NCI-H146 treated with DMSO at 0.1 percent for 48 hours (cell line): Measurements from ENCODE around the gene FAAP100.

Experiments
- DNase-seq: peaks from one replicate; lab custom pipeline; 2025; ENCODE audit not compliant: unreplicated experiment; lab: John Stamatoyannopoulos, UW

Gene FAAP100

DNA sequence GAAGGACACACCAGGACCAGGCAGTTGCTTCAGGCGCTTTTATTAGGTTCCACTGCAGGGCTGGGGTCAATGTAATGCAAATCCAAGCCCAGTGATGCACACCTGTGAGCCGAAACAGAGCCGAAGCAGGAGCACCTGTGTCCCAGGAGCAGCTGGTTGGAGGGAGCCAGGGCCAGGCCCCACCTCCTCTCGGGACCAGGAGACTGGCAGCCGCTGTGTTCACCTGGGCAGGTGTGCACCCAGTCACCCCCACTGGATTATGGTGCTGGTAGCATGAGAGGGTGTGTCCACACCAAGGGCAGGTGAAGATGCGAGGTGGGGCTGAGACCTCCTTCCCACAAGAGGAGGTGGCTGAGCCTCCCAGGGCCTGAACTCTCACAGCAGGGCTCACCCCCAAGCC, 4.7 kb upstream of the FAAP100 start:
- DNase-seq = no peak

DNA sequence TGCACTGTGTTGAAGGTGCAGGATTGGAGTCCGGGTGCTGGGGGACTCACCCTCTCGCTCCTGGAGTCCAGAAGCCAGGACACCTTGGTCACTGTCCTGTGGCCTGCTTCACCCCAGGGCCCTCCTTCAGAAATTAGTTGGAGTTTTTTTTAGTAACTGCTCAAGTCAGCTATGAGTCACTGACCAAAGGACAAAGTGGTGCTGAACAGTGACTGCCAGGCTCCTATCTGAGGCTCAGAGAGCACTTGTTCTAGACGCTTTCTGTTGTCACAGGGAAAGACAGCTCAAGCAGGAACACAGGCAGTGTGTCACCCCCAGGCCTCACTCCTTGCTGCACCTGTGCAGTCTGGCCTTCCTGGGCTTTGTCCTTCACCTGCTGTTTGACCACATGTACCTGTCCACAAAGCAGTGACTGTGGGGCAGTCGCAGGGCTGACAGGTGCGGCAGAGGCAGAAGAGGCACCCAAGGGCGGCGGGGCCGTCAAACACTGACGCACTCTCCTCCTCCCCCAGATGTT, 4.1 kb upstream of the FAAP100 start:
- peak; percentile 22 for DNase-seq

DNA sequence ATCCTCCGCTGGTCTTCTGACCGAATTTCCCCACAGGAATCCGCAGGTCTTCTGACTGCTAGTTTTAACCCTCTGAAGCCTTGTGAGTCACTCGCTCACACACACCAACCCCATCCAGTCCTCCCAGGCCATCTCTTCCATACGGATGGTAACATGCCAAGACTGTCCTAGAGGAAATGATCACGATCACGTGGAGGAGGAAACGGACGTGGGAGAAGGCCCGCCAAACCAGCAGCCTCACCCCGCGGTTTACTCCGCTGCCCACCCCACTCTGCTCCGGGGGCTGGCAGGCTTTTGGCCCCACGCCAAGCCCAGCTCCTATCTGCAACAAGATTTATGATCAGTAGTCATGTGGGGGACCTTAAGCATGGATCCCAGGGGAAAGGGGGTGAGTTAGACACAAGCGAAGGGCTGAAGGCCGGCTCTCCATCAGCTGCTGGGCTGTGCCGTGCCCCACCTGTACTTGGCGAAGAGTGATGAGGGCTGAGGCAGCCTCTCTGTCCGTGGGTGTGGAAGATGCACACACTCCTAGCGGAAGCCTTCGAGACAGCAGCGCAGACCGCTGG, 1.5 kb upstream of the FAAP100 start:
- DNase-seq = no peak

DNA sequence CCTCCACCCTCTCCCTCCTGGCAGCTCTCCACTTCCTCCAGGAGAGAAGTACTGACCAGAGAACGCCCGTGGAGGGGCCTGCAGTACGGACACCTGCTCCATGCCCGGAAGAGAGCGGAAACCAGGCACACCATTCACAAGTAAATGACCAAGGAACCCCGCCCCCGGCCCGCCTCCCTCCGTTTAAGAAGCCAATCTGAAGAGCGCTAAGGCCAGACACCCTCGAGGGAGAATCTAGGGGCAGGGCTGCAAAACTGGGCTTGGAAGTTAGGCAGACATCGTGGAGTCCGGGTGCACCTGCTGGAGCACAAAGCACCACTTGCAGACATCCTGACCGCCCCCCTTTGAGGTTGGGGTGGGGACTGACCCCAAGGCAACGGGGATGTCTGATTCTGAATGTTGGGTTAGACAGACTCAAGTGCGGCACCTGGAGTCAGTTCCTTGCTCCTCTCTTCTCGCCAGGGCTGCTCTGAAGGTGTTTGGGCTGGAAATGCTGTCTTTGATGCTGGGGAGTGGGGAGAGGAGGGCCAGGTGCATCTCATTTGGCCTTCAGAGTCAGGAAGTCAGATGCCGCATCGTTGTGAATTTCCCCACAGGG, 964 bp upstream of the FAAP100 start:
- DNase-seq = peak; percentile 91

DNA sequence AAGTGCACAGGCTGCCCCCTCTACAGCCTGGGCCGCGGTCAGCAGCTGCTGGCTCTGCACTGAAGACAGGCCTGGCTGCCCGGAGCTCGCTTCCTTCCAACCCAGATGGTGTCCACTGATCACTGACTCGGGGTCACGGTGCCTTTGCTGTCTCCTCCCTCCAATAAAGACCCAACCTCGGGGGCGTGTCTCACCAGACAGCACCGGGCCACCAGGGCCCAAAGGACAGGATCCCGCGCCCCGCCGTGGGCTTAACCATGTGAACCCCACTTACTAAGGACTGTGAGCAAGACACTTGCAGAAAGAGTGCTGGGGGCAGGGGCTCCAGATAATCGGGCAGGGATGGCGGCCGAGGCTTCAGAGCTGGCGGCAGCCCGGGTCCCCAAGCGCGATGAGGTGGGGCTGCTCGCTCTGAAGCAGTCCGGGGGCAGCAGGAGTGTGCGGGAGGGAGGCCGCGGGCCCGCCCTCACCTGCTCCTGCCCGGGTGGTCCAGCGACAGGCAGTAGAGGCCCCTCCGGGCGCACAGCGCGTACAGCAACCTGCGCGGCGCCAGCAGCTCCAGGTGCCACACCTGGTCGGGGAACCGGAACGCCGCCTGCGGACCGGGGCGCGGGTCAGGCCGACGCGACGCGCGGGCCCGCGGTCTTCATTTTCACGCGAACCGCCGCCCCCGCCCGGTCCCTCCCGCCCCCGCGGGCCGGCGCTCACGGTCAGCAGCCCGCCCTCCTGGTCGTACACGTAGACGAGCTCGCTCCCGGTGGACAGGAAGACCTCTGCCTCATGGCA, 502 bp downstream of the FAAP100 start:
- DNase-seq = peak; percentile 9

DNA sequence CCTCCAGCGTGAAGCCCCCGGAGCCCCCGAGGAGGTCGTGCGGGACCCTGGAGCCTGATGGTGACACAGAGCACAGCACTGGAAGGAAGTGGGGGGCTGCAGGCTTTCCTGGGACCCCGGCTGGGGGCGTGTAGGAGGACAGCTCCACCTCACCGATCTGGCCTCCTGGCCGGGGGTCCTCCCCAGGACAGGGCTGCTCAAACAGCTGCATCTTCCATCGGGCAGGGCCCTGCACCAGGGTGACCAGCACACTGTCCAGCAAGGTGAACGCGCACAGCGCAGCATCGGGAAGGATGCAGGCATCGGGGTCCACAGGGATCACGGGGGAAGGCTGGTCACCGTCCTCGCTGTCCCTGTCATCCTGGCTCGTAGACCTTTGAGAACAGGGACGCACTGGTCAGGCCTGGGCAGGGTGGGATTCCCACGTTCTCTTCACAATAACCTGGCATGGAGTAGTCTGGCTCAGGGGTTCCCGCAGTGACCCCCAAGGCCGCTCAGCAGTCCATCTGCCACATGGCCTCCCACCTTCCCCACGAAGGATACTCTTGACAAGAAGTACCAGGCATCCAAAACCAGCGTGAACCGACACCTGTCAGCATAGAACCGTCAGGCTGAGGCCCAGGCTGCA, 1.2 kb downstream of the FAAP100 start:
- DNase-seq = no peak

DNA sequence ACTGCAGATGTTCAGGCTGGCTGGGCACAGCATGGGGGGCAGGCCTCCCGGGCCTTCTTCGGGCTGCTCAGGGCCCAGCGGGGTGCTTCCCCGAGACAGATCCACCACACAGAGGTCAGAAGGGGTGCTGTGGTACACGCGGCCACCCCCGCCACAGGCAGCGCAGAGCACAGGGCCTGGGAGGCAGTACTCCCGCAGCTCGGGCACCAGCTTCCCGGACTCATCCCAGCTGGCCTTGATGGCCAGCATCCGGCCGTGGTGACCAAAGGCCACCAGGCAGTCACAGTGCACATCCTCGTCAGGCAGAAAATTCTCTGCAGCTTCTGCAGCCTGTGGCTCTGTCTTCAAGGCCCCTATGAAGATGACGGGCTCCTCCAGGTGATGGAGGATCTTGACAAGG, 1.9 kb downstream of the FAAP100 start:
- no peak for DNase-seq

DNA sequence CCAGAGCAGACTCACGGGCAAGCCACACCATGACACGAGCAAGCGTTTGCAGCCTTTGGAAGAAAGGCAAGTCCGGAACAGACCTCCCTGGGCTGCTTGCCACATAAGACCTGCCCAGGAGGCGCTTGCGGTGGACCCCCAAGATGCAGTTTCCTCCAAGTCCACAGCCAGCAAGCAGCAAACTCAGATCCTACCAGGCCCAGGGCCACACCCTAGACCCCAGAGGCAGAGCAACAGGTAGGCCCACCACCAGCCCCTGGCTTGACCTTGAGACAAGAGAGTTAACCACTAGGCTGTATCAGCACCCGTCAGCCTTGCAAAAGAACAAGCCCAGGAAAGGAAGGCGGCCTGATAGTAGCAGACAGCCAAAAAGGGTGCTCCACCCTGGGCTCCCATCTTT, 2.3 kb downstream of the FAAP100 start:
- DNase-seq = no peak

DNA sequence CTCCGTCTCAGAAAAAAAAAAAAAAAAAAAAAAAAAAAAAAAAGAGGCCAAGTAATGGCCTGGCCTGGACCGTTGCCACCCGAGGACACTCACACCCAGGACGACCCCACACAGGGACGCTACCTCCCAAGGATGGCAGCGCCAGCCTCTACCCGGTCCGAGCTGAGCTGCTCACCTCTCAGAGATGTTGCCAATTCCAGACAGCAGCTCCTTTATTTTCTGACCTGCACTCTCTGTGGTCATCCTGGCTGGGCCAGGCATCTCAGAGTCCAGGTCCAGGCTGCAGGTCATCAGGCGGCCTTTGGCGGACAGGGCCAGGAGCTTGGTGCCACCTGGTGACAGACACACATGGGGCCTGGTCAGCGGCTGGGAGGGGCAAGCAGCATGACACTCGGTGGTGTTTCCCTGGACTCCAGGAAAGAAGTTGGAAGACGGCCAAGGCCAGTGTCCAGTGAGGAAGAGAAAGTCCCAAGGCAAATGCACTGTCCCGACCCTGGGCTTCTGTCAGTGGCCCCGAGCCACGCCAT, 3.1 kb downstream of the FAAP100 start:
- no peak for DNase-seq

DNA sequence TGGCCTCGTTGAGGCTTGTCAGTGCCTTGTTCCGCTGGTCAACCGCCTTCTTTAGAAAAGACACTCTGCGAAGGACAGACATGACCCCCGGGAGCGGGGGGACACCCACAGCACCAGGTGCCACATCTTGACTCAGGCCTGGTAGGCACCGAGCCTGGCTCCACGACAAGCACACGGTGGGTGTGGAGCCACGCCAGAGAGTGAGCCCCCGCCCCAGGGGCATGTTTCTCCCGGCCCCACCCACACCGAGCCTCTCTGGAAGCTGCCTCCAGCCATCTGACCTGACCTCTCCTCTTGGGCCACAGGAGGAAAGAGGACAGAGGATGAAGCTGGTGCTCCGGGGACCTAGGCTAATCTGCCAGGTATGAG, 4.6 kb downstream of the FAAP100 start:
- no peak for DNase-seq

DNA sequence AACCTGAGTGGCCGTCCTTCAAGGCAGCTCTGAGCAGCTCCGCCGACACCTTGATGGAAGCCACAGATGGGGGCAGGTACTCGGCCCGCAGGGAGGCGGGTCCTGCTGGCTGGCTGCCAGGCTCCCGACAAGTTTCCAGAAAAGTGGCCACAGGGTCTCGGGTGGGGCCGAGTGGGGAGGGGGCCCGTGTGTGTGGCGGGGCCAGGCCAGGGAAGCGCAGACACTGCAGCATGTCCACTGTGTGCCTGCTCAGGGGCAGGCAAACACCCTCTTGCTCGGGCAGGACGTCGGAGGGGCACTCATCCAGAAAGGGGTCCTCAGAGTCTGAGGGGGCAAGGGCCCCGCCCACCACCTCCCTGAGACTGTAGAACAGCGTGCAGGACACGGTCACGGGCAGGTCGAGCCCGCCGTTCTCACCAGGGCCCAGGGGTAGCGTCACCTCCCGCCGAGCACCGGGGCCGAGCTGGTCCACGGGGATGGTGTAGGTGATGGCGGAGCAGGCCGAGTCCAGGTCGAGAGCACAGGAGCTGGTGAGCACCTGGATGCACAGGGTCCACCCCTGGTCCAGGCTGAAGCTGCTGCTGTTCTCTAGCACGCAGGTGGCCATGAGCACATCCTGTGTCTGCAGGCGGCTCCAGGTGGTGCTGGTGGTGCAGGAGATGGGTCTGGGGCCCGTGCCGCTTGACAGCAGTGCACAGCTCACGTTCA, 5.1 kb downstream of the FAAP100 start:
- no peak for DNase-seq

DNA sequence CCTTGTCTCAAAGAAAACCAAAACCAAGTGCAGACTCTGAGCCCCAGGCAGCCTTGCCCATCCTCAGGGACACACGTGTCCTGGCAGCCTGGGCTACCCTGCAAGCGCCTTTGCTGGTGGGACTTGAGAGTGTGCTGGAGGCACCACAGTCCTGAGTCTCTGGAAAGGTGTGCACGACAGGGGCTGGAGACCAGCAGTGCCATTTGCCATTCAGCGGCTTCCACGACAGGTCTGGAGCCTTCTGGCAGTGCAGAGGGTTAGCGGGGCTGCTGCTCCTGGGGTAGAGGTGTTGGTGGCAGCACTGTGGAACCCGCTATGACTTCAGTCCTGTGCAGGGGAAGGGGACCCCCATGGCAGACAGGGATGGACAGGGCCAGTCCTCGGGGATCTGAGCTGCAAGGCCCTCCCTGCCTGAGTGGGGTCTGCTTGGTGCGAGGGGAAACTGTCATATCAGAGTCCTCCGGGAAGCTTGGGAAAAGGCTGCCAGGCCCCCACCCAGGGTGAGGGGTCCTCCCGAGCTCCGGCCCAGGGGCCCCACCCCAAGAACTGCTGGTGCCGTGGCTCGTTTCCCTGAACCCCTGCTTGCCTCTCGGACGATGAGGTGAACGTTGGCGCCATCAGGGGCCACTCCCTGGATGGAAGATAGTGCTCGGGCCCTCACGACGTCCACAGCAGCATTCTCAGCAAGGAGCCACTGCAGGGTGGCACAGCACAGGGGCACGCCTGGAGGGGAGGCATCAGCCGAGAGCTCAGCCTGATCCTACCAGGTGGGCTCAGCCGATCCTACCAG, 6.8 kb downstream of the FAAP100 start:
- no peak for DNase-seq

DNA sequence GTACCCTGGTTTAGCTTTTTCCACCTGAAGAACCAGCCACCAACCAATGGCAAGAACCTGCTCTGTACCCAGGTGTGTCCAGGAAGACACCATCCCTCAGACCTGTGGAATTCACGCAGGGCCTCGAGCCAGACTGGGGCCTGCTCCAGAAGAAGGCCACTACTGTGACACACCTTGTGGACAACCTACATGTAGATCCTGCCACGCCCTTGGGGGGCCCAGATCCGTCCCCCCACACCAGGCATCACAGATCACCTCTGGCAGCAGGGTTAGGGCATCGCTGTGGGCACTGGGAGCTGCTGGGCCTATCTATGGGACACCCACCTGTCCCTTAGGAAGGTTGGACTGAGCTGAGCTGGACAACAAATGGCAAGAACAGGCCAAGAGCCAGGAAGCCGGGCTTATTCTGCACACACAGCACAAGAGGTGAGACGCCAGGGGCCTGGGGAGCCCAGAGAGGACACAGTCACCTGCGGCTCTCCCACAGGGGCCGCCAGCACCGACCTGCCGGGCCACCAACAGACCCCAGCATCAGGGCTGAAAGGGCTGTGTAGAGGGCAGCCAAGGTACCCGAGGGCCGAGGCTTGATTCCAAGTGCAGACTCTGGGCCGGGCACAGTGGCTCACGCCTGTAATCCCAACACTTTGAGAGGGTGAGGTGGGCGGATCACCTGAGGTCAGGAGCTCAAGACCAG, 7.7 kb downstream of the FAAP100 start:
- no peak for DNase-seq

DNA sequence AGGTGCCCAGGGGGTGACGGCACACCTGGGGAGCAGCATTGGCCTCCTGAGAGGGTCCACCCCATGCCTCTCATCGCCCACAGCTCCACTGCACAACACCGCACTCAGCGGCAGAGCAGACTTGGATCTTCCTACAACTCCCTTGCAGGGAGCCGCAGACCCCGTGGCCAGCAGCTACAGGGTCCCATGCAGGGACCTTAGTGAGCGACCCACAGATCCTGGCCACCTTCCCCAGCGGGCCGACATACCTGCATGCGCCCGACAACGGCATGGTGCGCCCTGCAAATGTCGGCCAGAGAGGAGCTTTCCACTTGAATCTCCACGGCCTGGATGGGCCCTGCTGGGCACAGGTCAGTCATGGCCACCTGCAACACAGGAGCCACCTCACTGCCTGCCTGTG, 8.4 kb downstream of the FAAP100 start:
- no peak for DNase-seq

DNA sequence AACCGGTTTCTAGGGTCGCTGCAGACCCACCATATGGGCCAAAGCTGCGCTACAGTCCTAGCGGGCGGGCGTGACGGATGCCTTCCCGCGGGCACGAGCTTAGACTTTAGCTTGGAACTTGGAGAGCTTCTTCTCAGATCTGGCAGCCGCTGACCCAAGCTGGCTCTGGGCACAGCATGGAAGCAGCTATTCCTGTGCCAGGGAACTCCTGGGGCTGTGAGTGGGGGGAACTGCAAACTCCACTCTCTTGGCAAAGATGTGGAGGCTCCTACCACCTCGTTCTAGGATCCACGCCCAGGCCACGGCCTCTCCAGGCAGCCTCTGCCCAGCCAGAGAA, 8.8 kb downstream of the FAAP100 start:
- no peak for DNase-seq

DNA sequence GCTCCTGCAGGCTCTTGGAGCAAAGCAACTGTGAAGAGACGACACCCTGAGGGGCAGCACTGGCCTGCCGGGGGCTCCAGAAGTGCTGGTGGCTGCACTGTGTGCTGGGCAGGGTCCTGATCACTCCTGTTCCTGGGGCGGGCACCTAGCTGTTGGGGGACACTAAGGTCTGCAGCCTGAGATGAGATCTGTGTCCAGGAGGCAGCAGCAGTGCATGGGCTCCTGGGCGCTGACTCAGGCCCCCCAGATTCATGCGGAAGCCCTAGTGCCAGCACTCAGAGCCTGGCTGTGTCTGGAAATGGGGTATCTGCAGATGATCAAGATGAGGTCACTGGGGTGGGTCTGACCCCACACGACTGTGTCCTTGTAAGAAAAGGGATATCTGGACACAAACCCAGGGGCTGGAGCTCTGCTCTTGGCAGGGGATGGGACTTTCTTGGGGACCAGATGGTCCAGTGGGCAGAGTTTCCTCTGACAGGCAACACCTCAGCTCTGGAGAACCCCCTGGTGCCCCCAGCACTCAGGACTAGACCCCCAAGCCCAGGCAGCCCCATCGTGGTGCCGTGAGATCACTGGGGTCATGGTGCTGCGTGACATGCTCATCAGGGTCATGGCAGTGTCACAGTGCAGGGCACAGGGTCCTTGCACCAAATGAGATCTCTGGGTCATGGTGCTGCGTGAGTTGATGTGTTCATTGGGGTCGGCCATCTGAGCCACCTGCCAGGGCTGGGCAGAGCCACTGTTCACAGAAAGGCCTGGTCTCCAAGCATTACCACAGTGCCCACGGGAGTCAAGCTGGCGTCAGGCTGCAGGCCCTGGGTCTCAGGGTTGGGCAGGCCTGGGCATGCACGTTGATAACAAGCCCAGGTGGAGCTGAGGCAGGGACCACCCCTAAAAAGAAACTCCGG, 9.5 kb downstream of the FAAP100 start:
- DNase-seq = no peak

DNA sequence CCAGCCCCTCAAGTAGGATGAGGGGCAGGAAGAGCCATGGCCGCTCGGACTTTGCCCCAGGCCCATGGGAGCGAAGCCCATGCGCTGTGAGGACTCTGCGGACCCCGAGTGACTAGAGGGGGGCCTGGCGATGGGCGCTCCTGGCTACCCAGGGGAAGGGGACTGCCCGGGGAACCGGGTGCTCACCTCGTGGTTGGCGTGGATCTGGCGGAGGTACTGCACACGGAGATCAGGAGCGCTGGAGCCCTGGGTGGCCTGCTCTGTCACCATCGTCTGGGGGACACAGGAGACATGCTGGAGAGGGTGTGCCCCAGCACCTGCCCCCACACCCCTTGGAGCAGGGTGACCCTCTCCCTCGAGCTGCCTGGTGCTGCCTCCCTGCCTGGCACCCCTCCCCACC, 11.0 kb downstream of the FAAP100 start:
- no peak for DNase-seq

DNA sequence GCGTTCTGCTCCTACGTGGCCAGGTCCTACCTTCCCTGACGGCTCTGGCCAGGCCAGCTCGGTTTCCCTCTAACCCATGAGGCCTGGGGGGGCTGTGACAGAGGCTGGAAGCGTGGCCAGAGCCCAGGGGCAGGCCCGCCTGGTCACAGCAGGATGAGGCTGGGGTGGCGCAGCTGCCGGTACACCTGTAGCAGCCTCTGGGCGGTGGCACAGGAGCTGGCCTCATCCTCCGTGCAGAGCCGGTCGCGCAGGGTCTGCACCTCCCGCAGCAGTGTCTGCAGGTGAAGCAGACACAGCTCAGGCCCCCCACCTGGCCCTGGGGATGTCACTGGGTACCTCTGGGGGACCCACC, 11.5 kb downstream of the FAAP100 start:
- no peak for DNase-seq
